ENCODE results near the gene PRDM16. TPM values are rescaled to one million over a fixed set of nuclear protein-coding genes. Genes with fewer than 3 reads are reported as not detected.

The PRDM16 gene
- total and polyA plus RNA-seq, 2 of the 4 experiments (the other 2 are of a cell fraction): 0.02 TPM; not detected in 1

- Histone ChIP-seq H4K8ac (ENCODE audit: low read depth in 2 of 2, low read length in 2 of 2) (no peak overlapping the region), H2AK5ac (ENCODE audit: low read depth, low read length) (no peak overlapping the region), H3K27me3 (ENCODE audit: control insufficient read depth, insufficient read depth, low read length) (no peaks in the 10 kb centered on the region; the same call in 1 of the 2 replicates), H2BK20ac (ENCODE audit: low read depth, low read length) (no peak overlapping the region), H2AK9ac (replicated peaks; ENCODE audit: low read depth, low read length, poor library complexity) (no peak overlapping the region), H3K14ac (replicated peaks; ENCODE audit: low read depth, low read length) (no peak overlapping the region), H2BK120ac (ENCODE audit: low read depth, low read length) (no peak overlapping the region), H3K4me2 (ENCODE audit: low read depth, low read length) (no peak overlapping the region), H3K79me1 (ENCODE audit: low read depth in 1 of 2, low read length in 2 of 2) (no peaks in the 10 kb centered on the region), H4K91ac (ENCODE audit: insufficient read depth, low read depth, low read length) (no peak overlapping the region), H2BK5ac (ENCODE audit: low read depth, low read length, poor library complexity, severe bottlenecking) (no peak overlapping the region), H3K9ac (ENCODE audit: low read depth, low read length) (no peak overlapping the region), H3K9me3 (ENCODE audit: control insufficient read depth, insufficient read depth, low read length) (peaks cover 2% of the 10 kb centered on the region; the same call in 1 of the 2 replicates), H4K20me1 (ENCODE audit: insufficient read depth, low read length) (no peaks in the 10 kb centered on the region), H2AFZ (replicated peaks; ENCODE audit: low read length, poor library complexity) (no peak overlapping the region), H3K27ac (ENCODE audit: insufficient read depth, low read length) (no peak overlapping the region), H3K36me3 (ENCODE audit: control insufficient read depth, insufficient read depth, low read length) (no peaks in the 10 kb centered on the region), H3K18ac (ENCODE audit: low read depth, low read length) (no peak overlapping the region), H4K5ac (ENCODE audit: low read depth, low read length) (no peak overlapping the region), H3K9me1 (ENCODE audit: insufficient read depth, low read length) (no peaks in the 10 kb centered on the region), H2BK15ac (ENCODE audit: low read depth, low read length) (no peak overlapping the region), H3K23ac (ENCODE audit: low read depth, low read length) (no peak overlapping the region), H3K4ac (ENCODE audit: low read depth, low read length) (no peak overlapping the region), H3K4me1 (ENCODE audit: control insufficient read depth, insufficient read depth, low read length) (no peaks in the 10 kb centered on the region), H3K56ac (ENCODE audit: extremely low read depth, insufficient read depth, low read length) (no peak overlapping the region), H3K4me3 (ENCODE audit: insufficient read depth, low read depth, low read length) (no peak overlapping the region)
- DNase-seq (no peak), ATAC-seq (ENCODE audit: low read depth) (no peak)
- TF ChIP-seq MAZ (IDR thresholded peaks at IDR 0.05; ENCODE audit: borderline replicate concordance, low read depth, low read length) (no peak), NFE2L2 (IDR thresholded peaks at IDR 0.05; ENCODE audit: low read depth, low read length) (no peak), RFX5 (IDR thresholded peaks at IDR 0.05; ENCODE audit: low read depth, low read length) (no peak), FOS (IDR thresholded peaks at IDR 0.05; ENCODE audit: low read depth, low read length) (no peak), ELK1 (IDR thresholded peaks at IDR 0.05; ENCODE audit: borderline replicate concordance, low read depth, low read length) (no peak), CEBPB (IDR thresholded peaks at IDR 0.05; ENCODE audit: low read depth, low read length) (no peak), BHLHE40 (IDR thresholded peaks at IDR 0.05; ENCODE audit: low read depth, low read length) (no peak), CHD1 (IDR thresholded peaks at IDR 0.05; ENCODE audit: low read depth, low read length) (no peak), MXI1 (IDR thresholded peaks at IDR 0.05; ENCODE audit: borderline replicate concordance, low read depth, low read length) (no peak), CTCF (conservative IDR thresholded peaks at IDR 0.05; ENCODE audit: low read depth, low read length) (no peak)
- in situ Hi-C loops (cut with MboI; ENCODE audit: low sequenced_read_pairs) (no loop called here), dilution Hi-C loops (cut with HindIII; ENCODE audit: low sequenced_read_pairs, unreplicated experiment) (no loop called here), intact Hi-C loops (cut with micrococcal nuclease) (no loop called here)
- POLR2A ChIA-PET (ENCODE audit: unreplicated experiment): no interaction called here
- 72% methylated on average over 16 of the region's 28 CpGs; no CpG with 5 or more reads in 1 of the 2 experiments for WGBS, 2 experiments (ENCODE audit: extremely low coverage in 2 of 2, insufficient read length in 1 of 2)
- BruUV-seq (replicated peaks): no TSS peak
- CTCF ChIA-PET: no interaction called here
Observed at GRCh38 chr1:3137111-3138100, 68.4 kb downstream of the PRDM16 start.
